HT1080 (cell line): ENCODE measurements around the gene PSMB5. TPM values are rescaled to one million over a fixed set of nuclear protein-coding genes. Genes with fewer than 3 reads are reported as not detected.

Experiments
- DNase-seq: peaks from one replicate; pipeline ENCODE4 v3.0.0-alpha.2; 2015; ENCODE audit warnings: low read depth
- total RNA-seq: library from RNA; depleted of rRNA; stranded (reverse); fragments of >200 nt; shearing (Covaris generic); gene quantifications from 2 replicates; pipeline ENCODE4 v1.2.3, GENCODE V29; 2014

The PSMB5 gene
- total RNA-seq, 1 experiment from 2014 or later, result 335 TPM

GRCh38 chr14:23045419-23046357, 11.0 kb upstream of the PSMB5 start:
- peak; percentile 58 for DNase-seq

GRCh38 chr14:23044840-23045239, 10.1 kb upstream of the PSMB5 start:
- no peak for DNase-seq

- no peak for DNase-seq
These were observed 9.1 kb upstream of the PSMB5 start for GRCh38 chr14:23043754-23044153.

- DNase-seq, result no peak
These were observed 8.4 kb upstream of the PSMB5 start for GRCh38 chr14:23043145-23043544.

- no peak for DNase-seq
These were observed 7.7 kb upstream of the PSMB5 start, which contains the start of gene PSMB11 for GRCh38 chr14:23042162-23042965. TSS of gene PSMB11 (plus strand) at chr14:23042212. CDS start at chr14:23042226, 14 bp downstream.

- DNase-seq, result peak; percentile 82
These were observed 7.0 kb upstream of the PSMB5 start for GRCh38 chr14:23041729-23042128.

GRCh38 chr14:23040100-23040499, 5.4 kb upstream of the PSMB5 start:
- no peak for DNase-seq

GRCh38 chr14:23035303-23036144, 824 bp upstream of the PSMB5 start:
- DNase-seq, result no peak

GRCh38 chr14:23033801-23034497, 751 bp downstream of the PSMB5 start:
- no peak for DNase-seq

- no peak for DNase-seq
These were observed 1.4 kb downstream of the PSMB5 start for GRCh38 chr14:23033251-23033727.

GRCh38 chr14:23030936-23031335, 3.8 kb downstream of the PSMB5 start:
- DNase-seq, result no peak

- peak; percentile 29 for DNase-seq
These were observed 5.9 kb downstream of the PSMB5 start for GRCh38 chr14:23028799-23029198.

GRCh38 chr14:23025151-23025814, 9.4 kb downstream of the PSMB5 start:
- no peak for DNase-seq

GRCh38 chr14:23024612-23025075, 10.1 kb downstream of the PSMB5 start:
- no peak for DNase-seq

GRCh38 chr14:23023795-23024152, 10.9 kb downstream of the PSMB5 start:
- DNase-seq, result no peak

GRCh38 chr14:23023022-23023794, 11.5 kb downstream of the PSMB5 start:
- DNase-seq, result no peak

GRCh38 chr14:23021889-23022442, 12.7 kb downstream of the PSMB5 start:
- DNase-seq, result no peak

GRCh38 chr14:23021434-23021833, 13.3 kb downstream of the PSMB5 start:
- no peak for DNase-seq
